Ascending aorta (tissue), 2 donors: ENCODE measurements around the gene CDSN. TPM values are rescaled to one million over a fixed set of nuclear protein-coding genes. Genes with fewer than 3 reads are reported as not detected.

Source experiments
- DNase-seq, 2 donors: peaks; one replicate each; pipeline ENCODE4 v3.0.0-alpha.2; 2019; ENCODE audit warnings: low spot score in 2 of 2
- H3K27ac ChIP-seq, 2 donors: fragments of 200-600 bp; sonication (generic); one replicate each; pipeline ENCODE4 v1.5.1; 2016 to 2017; ENCODE audit warnings: mild to moderate bottlenecking in 1 of 2
- H3K27me3 ChIP-seq: fragments of 200-600 bp; sonication (generic); one replicate; pipeline ENCODE4 v1.5.1; 2017
- H3K36me3 ChIP-seq, 2 donors: fragments of 200-600 bp; sonication (generic); one replicate each; pipeline ENCODE4 v1.5.1; 2016
- H3K4me1 ChIP-seq, 2 donors: fragments of 200-600 bp; sonication (generic); one replicate each; pipeline ENCODE4 v1.5.1; 2016 to 2017; ENCODE audit warnings: mild to moderate bottlenecking in 1 of 2
- H3K4me3 ChIP-seq, 2 donors: fragments of 200-600 bp; sonication (generic); one replicate each; pipeline ENCODE4 v1.5.1; 2016 to 2017; ENCODE audit warnings: mild to moderate bottlenecking in 1 of 2
- H3K9me3 ChIP-seq, 2 donors: fragments of 200-600 bp; sonication (generic); one replicate each; pipeline ENCODE4 v1.5.1; 2016
- CTCF ChIP-seq, 3 experiments: fragments of 200-600 bp in 2 of 3; fragments of 450-650 bp in 1 of 3; sonication (generic) in 2 of 3; IDR thresholded peaks; one replicate each; pipeline ENCODE4 v1.5.1; 2016 to 2019; ENCODE audit warnings: antibody characterized with exemption in 3 of 3, mild to moderate bottlenecking in 1 of 3, moderate library complexity in 1 of 3
- intact Hi-C: fragments of 100-400 bp; cut with DNase I; formaldehyde crosslinking; loops from one replicate; pipeline ENCODE4 v1.15.1; 2023
- total RNA-seq: library from RNA; depleted of rRNA; stranded (reverse); fragments of >200 nt; gene quantifications from one replicate; pipeline ENCODE4 v1.1.0, GENCODE V29; 2016

Gene CDSN
- total RNA-seq, 1 donor from 2014 or later: not detected

- Histone ChIP-seq H3K27ac (no peak overlapping the region), H3K36me3 (peaks cover 0 to 21% of the 10 kb centered on the region in 2 donors), H3K9me3 (no peaks in the 10 kb centered on the region), H3K27me3 (no peaks in the 10 kb centered on the region), H3K4me3 (no peak overlapping the region), H3K4me1 (no peaks in the 10 kb centered on the region)
- no peak for TF ChIP-seq CTCF (IDR thresholded peaks at IDR 0.05)
- DNase-seq: no peak
- intact Hi-C loops: no loop called here
These were observed 29.7 kb upstream of the CDSN start for GRCh38 chr6:31149827-31150447.

- no peak for DNase-seq
- peaks cover 0 to 4% of the 10 kb centered on the region in 2 donors for H3K4me1 ChIP-seq
- H3K27ac ChIP-seq: no peak overlapping the region
- no peaks in the 10 kb centered on the region for H3K27me3 ChIP-seq
- H3K9me3 ChIP-seq: no peaks in the 10 kb centered on the region
- H3K36me3 ChIP-seq: peaks cover 0 to 16% of the 10 kb centered on the region in 2 donors
- H3K4me3 ChIP-seq: no peak overlapping the region
- intact Hi-C loops: no loop called here
- no peak for TF ChIP-seq CTCF (IDR thresholded peaks at IDR 0.05)
These were observed 25.1 kb upstream of the CDSN start for GRCh38 chr6:31145386-31145785.

GRCh38 chr6:31144970-31145340 lies 24.7 kb upstream of the CDSN start:
- Histone ChIP-seq H3K27me3 (no peaks in the 10 kb centered on the region), H3K9me3 (no peaks in the 10 kb centered on the region), H3K36me3 (peaks cover 0 to 11% of the 10 kb centered on the region in 2 donors), H3K27ac (no peak overlapping the region), H3K4me3 (no peak overlapping the region), H3K4me1 (peaks cover 0 to 4% of the 10 kb centered on the region in 2 donors)
- intact Hi-C loops: no loop called here
- TF ChIP-seq CTCF (IDR thresholded peaks at IDR 0.05): no peak
- no peak for DNase-seq

- no peak overlapping the region for H3K4me3 ChIP-seq
- no peak for TF ChIP-seq CTCF (IDR thresholded peaks at IDR 0.05)
- peaks cover 0 to 4% of the 10 kb centered on the region in 2 donors for H3K4me1 ChIP-seq
- H3K27me3 ChIP-seq: no peaks in the 10 kb centered on the region
- intact Hi-C loops: no loop called here
- peak overlapping the region in 1 of 2 donors; percentile 68 for H3K27ac ChIP-seq
- H3K9me3 ChIP-seq: no peaks in the 10 kb centered on the region
- peaks cover 0 to 6% of the 10 kb centered on the region in 2 donors for H3K36me3 ChIP-seq
- no peak for DNase-seq
These were observed 24.2 kb upstream of the CDSN start for GRCh38 chr6:31144296-31144969.

- H3K27me3 ChIP-seq: no peaks in the 10 kb centered on the region
- peaks cover 0 to 4% of the 10 kb centered on the region in 2 donors for H3K4me1 ChIP-seq
- intact Hi-C loops: no loop called here
- peak; percentile 28 to 90 for DNase-seq
- H3K27ac ChIP-seq: peak overlapping the region; percentile 41 to 68
- no peaks in the 10 kb centered on the region for H3K9me3 ChIP-seq
- no peak for TF ChIP-seq CTCF (IDR thresholded peaks at IDR 0.05)
- H3K4me3 ChIP-seq: no peak overlapping the region
- peaks cover 0 to 6% of the 10 kb centered on the region in 2 donors for H3K36me3 ChIP-seq
These were observed 22.9 kb upstream of the CDSN start for GRCh38 chr6:31143148-31143547.
